Measurements from ENCODE around the gene C2orf76.

The C2orf76 gene

DNA sequence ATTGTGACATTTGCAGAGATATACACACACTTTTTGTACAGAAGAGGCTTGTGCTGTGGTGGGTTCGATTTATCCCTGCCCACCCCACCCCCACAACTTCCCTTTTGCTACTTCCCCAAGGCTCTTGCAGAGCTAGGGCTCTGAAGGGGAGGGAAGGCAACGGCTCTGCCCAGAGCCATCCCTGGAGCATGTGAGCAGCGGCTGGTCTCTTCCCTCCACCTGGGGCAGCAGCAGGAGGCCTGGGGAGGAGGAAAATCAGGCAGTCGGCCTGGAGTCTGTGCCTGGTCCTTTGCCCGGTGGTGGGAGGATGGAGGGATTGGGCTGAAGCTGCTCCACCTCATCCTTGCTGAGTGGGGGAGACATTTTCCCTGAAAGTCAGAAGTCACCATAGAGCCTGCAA lies 103.0 kb downstream of the C2orf76 start:
- no peak for DNase-seq (ENCODE audit: low read depth)

DNA sequence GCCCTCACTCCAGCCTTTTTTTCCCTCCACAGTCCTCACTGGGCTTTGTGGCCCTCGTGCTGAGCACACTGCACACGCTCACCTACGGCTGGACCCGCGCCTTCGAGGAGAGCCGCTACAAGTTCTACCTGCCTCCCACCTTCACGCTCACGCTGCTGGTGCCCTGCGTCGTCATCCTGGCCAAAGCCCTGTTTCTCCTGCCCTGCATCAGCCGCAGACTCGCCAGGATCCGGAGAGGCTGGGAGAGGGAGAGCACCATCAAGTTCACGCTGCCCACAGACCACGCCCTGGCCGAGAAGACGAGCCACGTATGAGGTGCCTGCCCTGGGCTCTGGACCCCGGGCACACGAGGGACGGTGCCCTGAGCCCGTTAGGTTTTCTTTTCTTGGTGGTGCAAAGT lies 103.6 kb downstream of the C2orf76 start:
- DNase-seq (ENCODE audit: low read depth): no peak

DNA sequence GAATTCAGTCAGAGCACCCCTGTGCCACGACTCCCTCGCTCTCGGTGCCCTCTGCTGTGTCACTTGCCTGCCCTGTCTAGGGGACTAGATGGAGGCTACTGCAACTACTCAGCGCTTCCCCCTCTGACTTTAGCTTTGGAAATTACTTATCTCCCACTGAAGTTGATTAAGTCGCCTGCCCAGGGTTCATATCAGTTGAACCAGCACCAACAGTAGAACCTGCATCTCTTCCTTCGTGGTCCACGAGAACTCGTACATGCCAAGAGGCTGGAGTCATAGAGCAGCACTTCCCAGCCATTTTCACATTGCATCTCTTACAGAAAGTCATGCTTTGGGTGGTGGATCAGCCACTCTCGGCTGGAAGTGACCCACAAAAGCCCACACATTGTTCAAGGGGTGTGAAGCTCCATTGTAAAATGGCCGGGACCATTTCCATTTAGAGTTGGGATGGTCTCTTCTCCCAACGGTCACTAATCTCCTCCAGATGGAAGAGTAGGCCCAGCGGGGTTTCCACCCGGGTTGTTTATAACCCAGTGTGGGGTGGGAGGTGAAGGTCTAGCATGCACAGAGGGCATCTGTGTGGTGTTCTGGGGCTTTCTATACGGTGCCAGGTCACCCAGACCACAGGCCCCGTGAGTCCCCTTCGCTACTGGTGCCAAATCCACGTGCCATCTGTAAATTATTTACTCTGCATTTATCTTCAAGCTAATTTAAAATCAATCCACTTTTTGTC lies 105.0 kb downstream of the C2orf76 start:
- DNase-seq (ENCODE audit: low read depth): no peak

GRCh38 chr2:119260646-119261492 lies 105.8 kb downstream of the C2orf76 start:
- DNase-seq (ENCODE audit: low read depth): no peak

DNA sequence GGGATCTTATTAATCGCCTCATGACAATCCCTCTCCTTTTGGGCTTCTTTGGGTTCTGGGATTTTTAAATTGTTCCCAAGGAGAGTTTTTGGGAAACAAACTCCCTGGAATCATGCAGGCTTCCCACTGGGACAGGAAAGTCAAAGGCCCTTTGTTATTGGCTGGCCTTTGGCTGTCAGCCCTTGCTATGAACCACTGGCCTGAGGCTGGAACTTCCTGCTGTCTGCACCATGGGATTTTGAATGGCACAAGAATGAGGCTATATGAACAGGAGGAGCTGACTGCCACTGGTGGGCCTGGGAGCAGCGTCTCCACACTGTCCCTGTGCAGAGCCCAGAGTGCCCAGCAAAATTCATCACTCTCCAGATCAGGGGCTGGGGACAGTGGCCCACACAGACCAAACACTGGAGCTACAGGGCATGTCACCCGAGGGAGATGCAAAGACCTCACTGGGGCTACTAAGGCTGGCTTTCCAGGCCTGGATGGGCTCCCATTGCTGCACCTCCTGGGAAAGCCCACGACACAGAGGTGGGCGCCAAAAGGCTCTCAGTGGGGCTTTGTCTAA lies 107.3 kb downstream of the C2orf76 start:
- DNase-seq (ENCODE audit: low read depth): no peak

DNA sequence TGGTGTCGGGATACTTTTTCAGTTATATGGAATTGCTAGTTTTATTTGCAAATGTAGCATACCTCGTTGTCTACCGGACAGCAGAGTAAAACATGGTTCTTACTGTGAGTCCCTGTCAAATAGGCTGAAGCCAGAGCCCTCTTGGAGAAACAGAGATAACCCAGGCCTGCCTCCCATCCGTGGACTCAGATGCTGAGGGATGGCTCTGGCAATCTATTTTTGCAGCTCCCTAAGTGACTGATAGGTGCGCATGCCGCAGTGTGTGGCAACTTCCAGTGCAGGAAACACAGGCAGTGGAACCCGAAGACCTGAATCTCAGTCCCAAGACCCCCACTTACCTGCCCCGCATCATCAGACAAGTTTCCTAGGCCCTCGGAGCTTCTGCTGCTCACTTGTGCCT lies 109.4 kb downstream of the C2orf76 start:
- no peak for DNase-seq (ENCODE audit: low read depth)

DNA sequence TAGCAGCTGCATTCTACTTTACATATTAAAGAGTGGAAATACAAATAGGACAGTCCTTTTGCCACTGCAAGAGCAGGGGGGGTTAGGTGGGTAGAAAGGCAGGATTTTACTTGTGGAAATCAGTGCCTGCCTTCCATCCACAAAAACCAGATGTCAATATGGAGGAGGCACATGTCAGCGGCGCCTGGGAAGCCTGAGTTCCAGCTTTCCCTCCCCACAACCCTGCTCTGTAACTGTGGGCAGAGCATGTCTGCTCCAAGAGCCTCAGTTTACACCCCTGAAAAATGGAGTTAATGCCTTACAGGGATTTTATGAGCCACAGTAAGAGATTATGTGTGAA lies 110.1 kb downstream of the C2orf76 start:
- DNase-seq (ENCODE audit: low read depth): no peak

- no peak for DNase-seq (ENCODE audit: low read depth)
These were observed 110.7 kb downstream of the C2orf76 start for GRCh38 chr2:119255760-119256581.

- DNase-seq (ENCODE audit: low read depth): no peak
These were observed 112.0 kb downstream of the C2orf76 start for GRCh38 chr2:119254601-119255080.

- DNase-seq (ENCODE audit: low read depth): no peak
These were observed 112.7 kb downstream of the C2orf76 start for GRCh38 chr2:119253760-119254600.

- DNase-seq (ENCODE audit: low read depth): no peak
These were observed 113.4 kb downstream of the C2orf76 start for GRCh38 chr2:119253114-119253702.

All from activated T-cell treated with anti-CD3 and anti-CD28 coated beads for 24 hours (primary cell).